Muscle layer of duodenum (tissue), 2 donors: ENCODE data around the gene CEP72.

Experiments
- H3K27ac ChIP-seq: one replicate; pipeline ENCODE4 v1.7.0; 2013; ENCODE audit warnings: mild to moderate bottlenecking, low read length
- H3K27me3 ChIP-seq: one replicate; pipeline ENCODE4 v1.7.0; 2013; ENCODE audit warnings: low read depth, mild to moderate bottlenecking, control low read depth, low read length
- H3K36me3 ChIP-seq, 2 donors: one replicate each; pipeline ENCODE4 v1.7.0; 2013; ENCODE audit warnings: low read length in 2 of 2, control low read depth in 1 of 2, mild to moderate bottlenecking in 1 of 2; ENCODE audit not compliant: insufficient read depth in 2 of 2, control insufficient read depth in 1 of 2
- H3K4me1 ChIP-seq, 2 donors: one replicate each; pipeline ENCODE4 v1.7.0; 2013; ENCODE audit warnings: low read length in 2 of 2, mild to moderate bottlenecking in 2 of 2, control low read depth in 1 of 2, moderate library complexity in 1 of 2; ENCODE audit not compliant: insufficient read depth in 2 of 2, control insufficient read depth in 1 of 2
- H3K4me3 ChIP-seq, 2 donors: one replicate each; pipeline ENCODE4 v1.7.0; 2013; ENCODE audit warnings: low read length in 2 of 2, low read depth in 1 of 2, mild to moderate bottlenecking in 1 of 2
- H3K9me3 ChIP-seq, 2 donors: one replicate each; pipeline ENCODE4 v1.7.0; 2013; ENCODE audit warnings: low read length in 2 of 2, control low read depth in 1 of 2, mild to moderate bottlenecking in 1 of 2; ENCODE audit not compliant: control insufficient read depth in 1 of 2
- donor health status: healthy.

CEP72 gene

GRCh38 chr5:643351-643801 lies 31.2 kb downstream of the CEP72 start:
- H3K27me3 ChIP-seq = no peaks in the 10 kb centered on the region
- H3K4me1 ChIP-seq = no peaks in the 10 kb centered on the region
- H3K27ac ChIP-seq = no peak overlapping the region
- no peaks in the 10 kb centered on the region for H3K9me3 ChIP-seq
- no peak overlapping the region for H3K4me3 ChIP-seq
- peaks cover 10 to 31% of the 10 kb centered on the region in 2 donors for H3K36me3 ChIP-seq

- Histone ChIP-seq H3K36me3 (peaks cover 10 to 31% of the 10 kb centered on the region in 2 donors), H3K27ac (no peak overlapping the region), H3K9me3 (no peaks in the 10 kb centered on the region), H3K4me1 (no peaks in the 10 kb centered on the region), H3K4me3 (no peak overlapping the region), H3K27me3 (no peaks in the 10 kb centered on the region)
These were observed 31.7 kb downstream of the CEP72 start for GRCh38 chr5:643811-644271.

- Histone ChIP-seq H3K9me3 (no peaks in the 10 kb centered on the region), H3K27ac (no peak overlapping the region), H3K4me3 (no peak overlapping the region), H3K36me3 (peaks cover 10 to 31% of the 10 kb centered on the region in 2 donors), H3K4me1 (no peaks in the 10 kb centered on the region), H3K27me3 (no peaks in the 10 kb centered on the region)
These were observed 32.4 kb downstream of the CEP72 start for GRCh38 chr5:644509-644908.

- peaks cover 10 to 31% of the 10 kb centered on the region in 2 donors for H3K36me3 ChIP-seq
- no peaks in the 10 kb centered on the region for H3K9me3 ChIP-seq
- no peaks in the 10 kb centered on the region for H3K27me3 ChIP-seq
- H3K4me3 ChIP-seq = no peak overlapping the region
- H3K27ac ChIP-seq = no peak overlapping the region
- no peaks in the 10 kb centered on the region for H3K4me1 ChIP-seq
These were observed 32.8 kb downstream of the CEP72 start for GRCh38 chr5:644971-645370.

- Histone ChIP-seq H3K27ac (no peak overlapping the region), H3K4me1 (no peaks in the 10 kb centered on the region), H3K4me3 (no peak overlapping the region), H3K9me3 (no peaks in the 10 kb centered on the region), H3K27me3 (no peaks in the 10 kb centered on the region), H3K36me3 (peaks cover 10 to 28% of the 10 kb centered on the region in 2 donors)
These were observed 33.3 kb downstream of the CEP72 start for GRCh38 chr5:645421-645820.

GRCh38 chr5:646396-647201 lies 34.5 kb downstream of the CEP72 start:
- Histone ChIP-seq H3K27ac (no peak overlapping the region), H3K4me3 (no peak overlapping the region), H3K9me3 (no peaks in the 10 kb centered on the region), H3K4me1 (no peaks in the 10 kb centered on the region), H3K36me3 (peaks cover 10 to 20% of the 10 kb centered on the region in 2 donors), H3K27me3 (no peaks in the 10 kb centered on the region)

GRCh38 chr5:647311-647710 lies 35.2 kb downstream of the CEP72 start:
- H3K4me1 ChIP-seq = no peaks in the 10 kb centered on the region
- H3K36me3 ChIP-seq = peaks cover 10 to 16% of the 10 kb centered on the region in 2 donors
- H3K4me3 ChIP-seq = no peak overlapping the region
- H3K27me3 ChIP-seq = no peaks in the 10 kb centered on the region
- H3K9me3 ChIP-seq = no peaks in the 10 kb centered on the region
- no peak overlapping the region for H3K27ac ChIP-seq

GRCh38 chr5:647727-648126 lies 35.6 kb downstream of the CEP72 start:
- peaks cover 10 to 11% of the 10 kb centered on the region in 2 donors for H3K36me3 ChIP-seq
- no peaks in the 10 kb centered on the region for H3K4me1 ChIP-seq
- no peak overlapping the region for H3K27ac ChIP-seq
- no peaks in the 10 kb centered on the region for H3K27me3 ChIP-seq
- no peaks in the 10 kb centered on the region for H3K9me3 ChIP-seq
- H3K4me3 ChIP-seq = no peak overlapping the region

GRCh38 chr5:651296-652022 lies 39.3 kb downstream of the CEP72 start:
- Histone ChIP-seq H3K4me1 (no peaks in the 10 kb centered on the region), H3K9me3 (no peaks in the 10 kb centered on the region), H3K27ac (no peak overlapping the region), H3K4me3 (no peak overlapping the region), H3K36me3 (peaks cover 4 to 10% of the 10 kb centered on the region in 2 donors), H3K27me3 (no peaks in the 10 kb centered on the region)

- Histone ChIP-seq H3K27ac (no peak overlapping the region), H3K4me1 (no peaks in the 10 kb centered on the region), H3K4me3 (no peak overlapping the region), H3K9me3 (no peaks in the 10 kb centered on the region), H3K27me3 (no peaks in the 10 kb centered on the region), H3K36me3 (peaks cover 4 to 7% of the 10 kb centered on the region in 2 donors)
These were observed 39.9 kb downstream of the CEP72 start for GRCh38 chr5:652023-652515.

- H3K27ac ChIP-seq = no peak overlapping the region
- H3K27me3 ChIP-seq = no peaks in the 10 kb centered on the region
- peaks cover 0 to 3% of the 10 kb centered on the region in 2 donors for H3K9me3 ChIP-seq
- no peak overlapping the region for H3K4me3 ChIP-seq
- H3K4me1 ChIP-seq = no peaks in the 10 kb centered on the region
- peaks cover 3 to 6% of the 10 kb centered on the region in 2 donors for H3K36me3 ChIP-seq
These were observed 40.7 kb downstream of the CEP72 start for GRCh38 chr5:652773-653350.
